Body of pancreas (tissue), 4 donors: ENCODE measurements around the gene IER5L.

Source experiments
- CTCF ChIP-seq, 7 experiments: fragments of 450-650 bp in 4 of 7; fragments of 200-600 bp in 3 of 7; sonication (generic) in 3 of 7; IDR thresholded peaks; one replicate each; pipeline ENCODE4 v1.5.1; 2016 to 2019; ENCODE audit warnings: antibody characterized with exemption in 7 of 7
- POLR2A ChIP-seq, 3 donors: fragments of 450-650 bp; IDR thresholded peaks; one replicate each; pipeline ENCODE4 v1.6.1; 2016; ENCODE audit warnings: antibody characterized with exemption in 3 of 3, mild to moderate bottlenecking in 2 of 3

- TF ChIP-seq CTCF (IDR thresholded peaks at IDR 0.05) (no peak), POLR2A (IDR thresholded peaks at IDR 0.05) (no peak)
Measured at GRCh38 chr9:129220771-129221170, 42.7 kb upstream of the IER5L start.
